Calu3 (cell line): ENCODE results near the gene MAS1. TPM values are rescaled to one million over a fixed set of nuclear protein-coding genes. Genes with fewer than 3 reads are reported as not detected.

Experiments used
- BruUV-seq: library from RNA; stranded (reverse); fragments of 400-500 nt; replicated peaks from 2 replicates; lab custom pipeline; 2021; lab: Mats Ljungman, UMichigan
- CTCF ChIA-PET: fragments of 300-600 bp; sonication (Branson Sonifier 250); formaldehyde crosslinking; loops from one replicate; lab custom pipeline; 2022; ENCODE audit warnings: antibody characterized with exemption; lab: Charles Lee
- DNase-seq: peaks from one replicate; pipeline ENCODE4 v3.0.0; 2022
- H3K27ac Mint-ChIP-seq: one replicate; pipeline ENCODE4 v1.8.0; 2022; ENCODE audit warnings: mixed read lengths; ENCODE audit not compliant: unreplicated experiment
- H3K27me3 Mint-ChIP-seq: one replicate; pipeline ENCODE4 v1.8.0; 2022; ENCODE audit warnings: mixed read lengths; ENCODE audit not compliant: unreplicated experiment
- H3K36me3 Mint-ChIP-seq: one replicate; pipeline ENCODE4 v1.8.0; 2022; ENCODE audit warnings: mild to moderate bottlenecking, moderate library complexity, mixed read lengths; ENCODE audit not compliant: insufficient read depth, unreplicated experiment
- H3K4me1 Mint-ChIP-seq: one replicate; pipeline ENCODE4 v1.8.0; 2022; ENCODE audit warnings: mild to moderate bottlenecking, low read depth, mixed read lengths; ENCODE audit not compliant: unreplicated experiment
- H3K4me3 Mint-ChIP-seq: one replicate; pipeline ENCODE4 v1.8.0; 2022; ENCODE audit warnings: mild to moderate bottlenecking, low read depth, moderate library complexity, mixed read lengths; ENCODE audit not compliant: unreplicated experiment
- H3K9me3 Mint-ChIP-seq: one replicate; pipeline ENCODE4 v1.8.0; 2022; ENCODE audit warnings: low read depth, mixed read lengths; ENCODE audit not compliant: unreplicated experiment
- intact Hi-C: fragments of 100-400 bp; cut with micrococcal nuclease; formaldehyde crosslinking; loops from one replicate; pipeline ENCODE4 v1.10.0; 2022; ENCODE audit not compliant: unreplicated experiment
- total RNA-seq: library from RNA; stranded (reverse); gene quantifications from 2 replicates; pipeline ENCODE4 v1.2.3, GENCODE V29; 2022
- TF ChIP-seq, protein P1 (sequence below): fragments of 200-600 bp; IDR thresholded peaks from one replicate; pipeline ENCODE4 v1.8.0; 2022; ENCODE audit warnings: antibody characterized with exemption; ENCODE audit not compliant: unreplicated experiment

The MAS1 gene
- total RNA-seq, 1 experiment from 2014 or later = not detected

DNA sequence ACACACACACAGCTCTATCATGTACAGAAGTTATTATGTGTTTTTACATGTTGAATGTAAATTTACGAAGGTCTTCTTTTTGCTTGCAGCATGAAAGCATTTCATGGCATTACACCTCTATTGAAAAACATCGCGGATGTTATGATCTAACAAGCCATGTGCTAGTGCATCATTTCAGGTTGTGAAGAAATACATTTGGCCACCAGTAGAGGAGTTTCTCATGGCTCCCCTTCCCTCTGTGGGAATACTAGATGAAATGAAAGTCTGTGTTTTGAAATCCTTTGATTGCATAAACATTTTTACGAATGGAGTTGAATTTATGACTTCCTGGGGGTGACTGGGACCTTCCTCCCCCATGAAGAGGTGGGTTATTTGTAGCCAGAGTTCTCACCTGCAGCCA, 17.7 kb downstream of the MAS1 start:
- H3K27ac Mint-ChIP-seq = no peak overlapping the region
- CTCF ChIA-PET = no interaction called here
- intact Hi-C loops = no loop called here

DNA sequence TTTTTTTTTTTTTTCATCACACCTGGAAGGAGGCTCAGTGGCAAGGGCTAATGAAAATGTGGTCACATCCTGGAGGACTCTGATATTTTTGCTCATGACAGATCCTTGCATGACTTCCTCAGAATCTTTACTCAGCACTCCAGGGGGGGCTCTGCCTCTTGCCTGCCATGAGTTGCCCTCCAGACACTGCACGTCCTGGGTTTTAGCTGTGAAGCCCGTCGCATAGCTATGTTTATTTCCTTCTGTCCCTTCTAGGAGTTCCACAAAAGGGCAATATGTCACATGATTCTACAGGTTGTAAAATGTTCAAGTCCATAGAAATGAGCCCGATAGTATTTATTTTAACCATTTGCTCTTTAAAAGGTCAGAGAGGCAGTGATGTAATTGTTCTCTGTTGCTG, 18.2 kb downstream of the MAS1 start:
- H3K36me3 Mint-ChIP-seq = no peaks in the 10 kb centered on the region
- TF ChIP-seq, protein P1, sequence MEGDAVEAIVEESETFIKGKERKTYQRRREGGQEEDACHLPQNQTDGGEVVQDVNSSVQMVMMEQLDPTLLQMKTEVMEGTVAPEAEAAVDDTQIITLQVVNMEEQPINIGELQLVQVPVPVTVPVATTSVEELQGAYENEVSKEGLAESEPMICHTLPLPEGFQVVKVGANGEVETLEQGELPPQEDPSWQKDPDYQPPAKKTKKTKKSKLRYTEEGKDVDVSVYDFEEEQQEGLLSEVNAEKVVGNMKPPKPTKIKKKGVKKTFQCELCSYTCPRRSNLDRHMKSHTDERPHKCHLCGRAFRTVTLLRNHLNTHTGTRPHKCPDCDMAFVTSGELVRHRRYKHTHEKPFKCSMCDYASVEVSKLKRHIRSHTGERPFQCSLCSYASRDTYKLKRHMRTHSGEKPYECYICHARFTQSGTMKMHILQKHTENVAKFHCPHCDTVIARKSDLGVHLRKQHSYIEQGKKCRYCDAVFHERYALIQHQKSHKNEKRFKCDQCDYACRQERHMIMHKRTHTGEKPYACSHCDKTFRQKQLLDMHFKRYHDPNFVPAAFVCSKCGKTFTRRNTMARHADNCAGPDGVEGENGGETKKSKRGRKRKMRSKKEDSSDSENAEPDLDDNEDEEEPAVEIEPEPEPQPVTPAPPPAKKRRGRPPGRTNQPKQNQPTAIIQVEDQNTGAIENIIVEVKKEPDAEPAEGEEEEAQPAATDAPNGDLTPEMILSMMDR = no peak
- DNase-seq = no peak
- CTCF ChIA-PET = no interaction called here
- no peak overlapping the region for H3K27ac Mint-ChIP-seq
- intact Hi-C loops = no loop called here
- no peaks in the 10 kb centered on the region for H3K4me1 Mint-ChIP-seq
- no TSS peak for BruUV-seq
- no peak overlapping the region for H3K4me3 Mint-ChIP-seq
- H3K27me3 Mint-ChIP-seq = peaks cover 58% of the 10 kb centered on the region
- peaks cover 3% of the 10 kb centered on the region for H3K9me3 Mint-ChIP-seq

More for the DNA sequence above, 17.7 kb downstream of the MAS1 start:
- Mint-ChIP-seq H3K36me3 (no peaks in the 10 kb centered on the region), H3K27me3 (peaks cover 58% of the 10 kb centered on the region), H3K4me3 (no peak overlapping the region), H3K9me3 (peaks cover 3% of the 10 kb centered on the region), H3K4me1 (no peaks in the 10 kb centered on the region)
- BruUV-seq = no TSS peak
- DNase-seq = no peak
- TF ChIP-seq, protein P1 = no peak

DNA sequence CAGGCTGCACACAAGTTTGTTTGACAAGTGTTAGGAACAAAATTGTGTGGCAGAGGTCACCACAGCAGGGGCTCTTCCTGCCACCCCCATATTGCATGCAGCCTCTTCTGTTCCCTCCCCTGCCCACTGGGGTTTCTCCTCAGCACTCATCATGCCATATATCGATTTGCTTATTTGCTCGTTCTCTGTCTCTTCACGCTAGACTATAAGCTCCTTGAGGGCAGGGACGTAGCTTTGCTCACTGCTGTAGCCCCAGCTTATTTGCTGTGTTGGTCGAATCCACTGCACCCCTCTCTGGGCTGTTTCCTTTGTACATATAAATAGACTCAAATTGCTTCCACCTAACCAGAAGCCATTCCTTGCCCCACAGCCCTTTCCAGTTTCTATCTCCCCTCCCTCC, 19.6 kb downstream of the MAS1 start:
- Mint-ChIP-seq H3K27ac (no peak overlapping the region), H3K36me3 (no peaks in the 10 kb centered on the region), H3K27me3 (peaks cover 71% of the 10 kb centered on the region), H3K4me3 (no peak overlapping the region), H3K4me1 (no peaks in the 10 kb centered on the region), H3K9me3 (peaks cover 3% of the 10 kb centered on the region)
- CTCF ChIA-PET = no interaction called here
- no TSS peak for BruUV-seq
- TF ChIP-seq, protein P1 = no peak
- no peak for DNase-seq
- intact Hi-C loops = no loop called here

DNA sequence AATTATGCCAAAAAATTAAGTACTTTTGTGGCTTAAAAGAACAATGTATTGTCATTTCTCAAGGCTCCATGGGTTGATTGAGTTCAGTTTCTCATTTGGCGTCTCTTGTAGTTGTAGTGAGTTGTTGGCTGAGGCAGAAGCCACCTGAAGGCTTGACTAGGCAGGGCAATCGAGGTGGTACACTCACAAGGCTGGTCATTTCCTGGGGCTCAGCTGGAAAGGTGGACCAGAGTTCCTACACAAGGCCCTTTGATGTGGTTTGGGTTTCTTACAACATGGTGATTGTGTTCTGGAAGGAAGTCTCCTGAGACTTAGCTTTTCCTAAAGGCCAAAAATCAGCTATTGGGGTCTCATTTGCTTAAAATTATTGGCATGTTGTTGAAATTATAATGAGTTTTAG, 22.6 kb downstream of the MAS1 start:
- Mint-ChIP-seq H3K27ac (no peak overlapping the region), H3K9me3 (peaks cover 3% of the 10 kb centered on the region), H3K36me3 (no peaks in the 10 kb centered on the region), H3K4me1 (no peaks in the 10 kb centered on the region), H3K27me3 (peaks cover 62% of the 10 kb centered on the region), H3K4me3 (no peak overlapping the region)
- BruUV-seq = no TSS peak
- TF ChIP-seq, protein P1 = no peak
- intact Hi-C loops = no loop called here
- no peak for DNase-seq
- CTCF ChIA-PET = no interaction called here
